Activated T-helper 9 cell treated with anti-CD3 and anti-CD28 coated beads, Interleukin-2, amount 50 U/mL, for 16 hours (primary cell): ENCODE results near the gene PSEN1.

ENCODE experiments used
- DNase-seq: peaks from one replicate; pipeline ENCODE4 v3.0.0-alpha.2; 2020; ENCODE audit warnings: low read depth

PSEN1 gene

DNA sequence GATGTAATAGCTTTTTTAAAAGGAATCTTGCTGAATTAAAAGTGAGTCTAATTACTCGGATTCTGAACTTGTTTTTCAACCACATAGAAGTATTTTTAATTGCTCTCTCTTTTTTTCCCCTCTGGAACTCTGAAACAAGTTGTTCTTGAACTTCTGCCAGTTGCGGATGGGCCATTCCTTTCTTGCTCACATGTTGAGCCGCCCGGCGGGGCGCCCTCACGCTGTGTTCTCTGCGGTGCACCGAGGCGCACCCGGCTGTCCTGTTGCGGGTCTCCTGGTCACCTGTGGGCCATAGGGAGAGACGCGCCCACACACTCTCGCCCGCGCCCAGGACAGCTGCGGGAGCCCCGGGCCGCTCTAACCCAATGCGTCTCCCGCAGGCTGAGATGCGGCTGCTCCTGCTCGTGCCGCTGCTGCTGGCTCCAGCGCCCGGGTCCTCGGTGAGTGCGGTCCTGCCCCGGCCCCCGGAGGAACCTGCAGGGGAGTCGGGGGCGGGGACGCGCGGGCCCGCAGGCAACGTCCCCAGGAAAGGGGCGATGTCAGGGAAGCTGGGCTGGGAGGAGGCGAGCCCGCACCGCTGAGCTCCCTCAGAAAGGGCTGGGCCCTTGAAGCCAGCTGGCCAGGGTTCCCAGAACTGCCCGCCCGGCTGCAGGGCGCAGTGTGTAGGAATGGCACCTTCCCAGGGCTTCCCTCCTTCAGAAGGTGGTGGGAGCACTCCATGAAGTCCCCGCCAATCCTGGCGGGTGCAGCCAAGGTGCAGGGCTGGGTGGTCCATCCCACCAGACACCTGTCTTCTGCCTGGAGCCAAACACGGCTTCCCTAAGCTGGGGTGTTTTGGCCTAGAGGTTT, 103.3 kb downstream of the PSEN1 start:
- no peak for DNase-seq

DNA sequence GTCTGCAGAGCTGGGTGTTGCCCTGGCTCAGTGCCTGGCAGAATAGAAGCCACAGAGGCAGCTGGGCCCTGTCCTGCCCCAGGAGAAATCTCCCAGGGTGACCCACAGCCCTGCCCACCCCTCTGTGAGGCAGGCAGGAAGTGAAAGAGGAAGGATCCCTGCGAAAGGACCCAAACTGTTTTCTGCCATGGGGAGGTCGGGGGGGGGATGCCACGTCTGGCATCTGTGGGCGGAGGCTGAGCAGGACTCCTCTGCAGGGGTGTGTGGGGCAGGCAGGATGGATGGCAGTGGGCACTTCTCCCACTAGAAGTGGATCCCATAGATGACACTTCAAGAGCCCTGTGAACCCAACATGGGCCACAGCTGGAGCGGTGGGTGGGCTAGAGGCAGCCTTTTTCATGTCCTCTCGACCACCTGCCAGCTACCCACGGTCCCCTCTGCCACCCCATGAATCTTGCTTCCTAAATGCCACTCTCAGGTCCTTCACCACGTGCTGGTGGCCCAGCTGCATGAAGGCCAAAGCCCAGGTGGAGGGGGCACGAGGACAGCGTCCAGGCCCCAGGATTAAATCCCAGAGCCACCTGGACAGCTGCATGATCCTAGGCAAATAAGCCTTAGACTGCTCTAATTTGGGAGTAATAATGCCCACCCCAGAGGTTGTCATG, 104.6 kb downstream of the PSEN1 start:
- DNase-seq, result no peak

DNA sequence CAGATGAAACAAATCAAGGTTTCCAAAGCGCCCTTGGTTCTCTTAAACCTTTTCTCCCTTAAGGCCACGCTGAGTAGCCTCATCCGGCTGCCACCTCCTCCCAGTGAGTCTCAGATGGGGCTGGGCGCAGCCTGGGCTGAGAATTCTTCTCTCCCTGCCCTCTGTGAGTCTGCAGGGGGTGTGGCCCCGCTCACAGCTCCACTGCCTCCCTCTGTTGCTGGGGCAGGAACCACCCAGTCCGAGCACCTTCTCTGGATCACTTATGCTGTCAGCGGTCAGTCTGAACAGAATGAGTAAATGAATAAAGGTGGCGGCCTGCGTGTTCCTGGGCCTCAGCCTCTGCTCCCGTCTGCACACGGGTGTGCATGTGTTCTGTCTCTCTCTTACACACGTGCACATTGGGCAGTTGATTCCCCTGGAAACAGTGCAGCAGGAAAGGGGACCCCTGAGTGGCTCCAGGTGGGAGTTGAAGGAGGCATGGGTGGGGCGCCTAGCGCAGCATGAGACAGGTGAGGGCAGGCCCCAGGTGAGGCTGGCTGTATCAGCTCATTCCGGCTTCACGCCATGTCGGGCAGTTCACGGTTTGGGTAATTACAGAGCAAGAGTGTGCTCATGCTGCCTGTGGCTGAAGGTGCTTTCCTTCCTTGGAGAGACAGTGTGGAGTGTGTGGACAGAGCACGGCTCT, 105.3 kb downstream of the PSEN1 start:
- DNase-seq, result no peak

DNA sequence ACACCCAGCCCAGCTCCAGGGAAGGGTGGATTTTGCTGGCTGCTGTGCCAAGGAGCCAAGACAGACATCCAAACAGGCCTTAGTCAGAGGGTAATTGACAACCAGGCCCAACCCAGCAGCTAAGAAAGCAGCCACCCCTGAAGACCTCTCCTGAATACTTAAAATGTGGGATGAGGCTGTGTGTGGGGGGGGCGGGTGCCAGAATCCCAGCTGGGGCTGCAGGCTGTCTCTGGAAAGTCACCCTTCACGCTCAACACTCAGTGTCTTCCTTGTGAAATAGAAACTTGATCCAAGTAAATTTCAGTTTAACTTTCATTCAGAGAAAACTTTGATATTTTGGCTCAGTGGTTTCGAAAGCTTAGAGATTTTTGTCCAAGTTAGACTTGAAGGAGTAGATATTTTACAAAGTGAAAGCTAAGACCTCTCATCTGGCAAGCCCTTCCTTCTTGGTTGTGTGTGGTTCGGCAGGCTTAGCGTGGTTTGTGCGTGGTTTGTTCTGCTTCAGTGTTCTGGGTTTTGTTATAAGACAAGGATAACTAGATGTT, 106.1 kb downstream of the PSEN1 start:
- no peak for DNase-seq

DNA sequence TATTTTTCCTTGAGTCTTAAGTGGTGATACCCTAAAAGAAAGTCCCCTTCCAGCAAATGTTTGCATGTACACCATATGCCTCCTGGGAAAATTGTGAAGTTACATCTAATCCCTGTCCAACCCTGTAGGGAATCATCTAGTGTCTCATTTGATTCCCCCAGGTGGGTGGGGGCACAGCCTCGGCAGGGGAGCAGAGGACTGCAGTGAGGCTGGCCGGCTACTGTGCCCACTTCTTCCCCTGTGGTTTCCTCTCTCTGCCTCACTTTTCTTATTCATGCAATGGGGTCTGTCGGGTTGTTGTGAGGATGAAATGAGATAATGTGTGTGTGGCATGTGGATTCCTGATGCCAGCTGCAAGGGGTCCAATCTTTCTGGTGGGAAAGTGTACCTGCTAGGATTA, 107.0 kb downstream of the PSEN1 start:
- no peak for DNase-seq

DNA sequence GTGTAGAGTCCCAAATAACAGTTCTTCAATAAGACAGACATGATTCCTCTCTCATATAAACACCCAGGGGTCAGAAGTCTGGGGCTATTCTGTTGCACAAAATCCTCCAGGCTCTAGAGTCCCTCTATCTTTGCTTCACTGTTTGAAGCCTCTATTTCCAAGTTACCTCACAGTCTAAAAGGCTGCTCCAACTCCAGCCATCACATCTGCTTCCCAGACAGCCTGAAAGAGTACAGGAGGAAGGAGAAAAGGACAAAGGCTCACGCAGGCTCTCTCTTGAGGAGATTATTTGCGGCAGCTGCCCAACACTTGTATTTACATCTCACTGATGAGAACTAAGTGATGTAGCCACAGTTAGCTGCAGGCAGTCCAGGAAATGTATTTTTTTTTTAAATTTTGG, 107.4 kb downstream of the PSEN1 start:
- DNase-seq, result no peak

DNA sequence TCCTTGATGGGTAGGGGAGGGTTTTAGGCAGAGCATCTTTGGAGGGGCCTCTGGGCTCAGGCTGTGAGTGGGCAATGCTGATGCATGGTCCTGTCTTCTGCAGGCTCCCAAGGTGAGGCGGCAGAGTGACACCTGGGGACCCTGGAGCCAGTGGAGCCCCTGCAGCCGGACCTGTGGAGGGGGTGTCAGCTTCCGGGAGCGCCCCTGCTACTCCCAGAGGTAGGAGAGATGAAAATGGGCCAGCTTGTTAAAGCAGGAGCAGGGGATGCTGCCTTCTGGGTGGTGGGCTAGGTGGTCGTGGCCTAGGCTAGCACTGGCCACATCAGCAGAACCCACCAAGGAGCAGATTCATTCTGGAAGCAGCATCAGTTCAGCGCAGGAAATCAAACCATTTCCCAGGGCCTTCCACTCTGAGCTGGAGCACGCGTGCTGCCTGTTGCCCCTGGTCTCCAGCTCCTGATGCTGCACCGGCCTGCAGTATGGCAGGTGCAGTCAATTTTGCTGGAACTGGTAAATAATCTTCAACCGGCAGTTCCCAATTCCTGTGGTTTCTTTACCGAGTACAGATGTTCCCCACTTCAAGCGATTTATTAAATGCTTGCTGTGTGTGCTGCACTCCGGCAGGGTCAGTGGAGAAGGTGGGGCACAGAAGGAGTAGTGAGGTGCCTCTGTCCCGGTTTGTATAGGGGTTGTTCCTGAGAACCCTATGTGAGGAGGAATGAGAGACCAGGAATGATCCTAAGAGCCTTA, 108.4 kb downstream of the PSEN1 start:
- no peak for DNase-seq

DNA sequence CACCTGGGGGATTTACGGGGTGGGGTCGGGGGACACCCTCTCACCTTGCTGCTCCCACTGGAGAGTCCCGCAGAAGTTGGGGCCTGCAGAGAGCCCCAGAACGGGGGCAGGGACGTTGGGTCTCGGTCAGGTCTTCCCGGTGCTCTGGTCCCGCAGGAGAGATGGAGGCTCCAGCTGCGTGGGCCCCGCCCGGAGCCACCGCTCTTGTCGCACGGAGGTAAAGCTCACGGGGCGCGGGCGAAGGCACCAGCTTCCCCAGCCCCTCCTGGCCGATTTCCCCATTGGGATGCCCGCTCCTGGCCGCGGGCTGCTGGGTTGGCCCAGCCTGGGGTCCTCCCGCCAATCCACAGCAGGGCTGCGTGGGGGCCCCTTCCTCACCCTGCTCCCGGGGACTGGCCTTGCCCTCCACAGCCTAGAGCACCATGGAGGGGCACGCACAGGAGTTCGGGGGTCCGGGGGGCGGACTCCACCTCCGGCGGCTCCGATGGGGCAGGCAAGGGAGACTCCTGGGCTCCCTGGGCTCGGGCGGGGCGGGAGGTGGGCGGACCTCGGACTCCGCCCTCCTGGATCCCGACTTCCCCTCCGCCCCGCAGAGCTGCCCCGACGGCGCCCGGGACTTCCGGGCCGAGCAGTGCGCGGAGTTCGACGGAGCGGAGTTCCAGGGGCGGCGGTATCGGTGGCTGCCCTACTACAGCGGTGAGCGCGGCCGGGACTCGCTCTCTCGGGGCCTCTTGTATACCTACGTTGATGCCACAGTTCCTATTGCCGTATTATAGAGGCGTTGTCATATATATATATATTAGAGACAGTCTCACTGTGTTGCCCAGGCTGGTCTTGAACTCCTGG, 109.4 kb downstream of the PSEN1 start:
- peak; percentile 21 for DNase-seq

DNA sequence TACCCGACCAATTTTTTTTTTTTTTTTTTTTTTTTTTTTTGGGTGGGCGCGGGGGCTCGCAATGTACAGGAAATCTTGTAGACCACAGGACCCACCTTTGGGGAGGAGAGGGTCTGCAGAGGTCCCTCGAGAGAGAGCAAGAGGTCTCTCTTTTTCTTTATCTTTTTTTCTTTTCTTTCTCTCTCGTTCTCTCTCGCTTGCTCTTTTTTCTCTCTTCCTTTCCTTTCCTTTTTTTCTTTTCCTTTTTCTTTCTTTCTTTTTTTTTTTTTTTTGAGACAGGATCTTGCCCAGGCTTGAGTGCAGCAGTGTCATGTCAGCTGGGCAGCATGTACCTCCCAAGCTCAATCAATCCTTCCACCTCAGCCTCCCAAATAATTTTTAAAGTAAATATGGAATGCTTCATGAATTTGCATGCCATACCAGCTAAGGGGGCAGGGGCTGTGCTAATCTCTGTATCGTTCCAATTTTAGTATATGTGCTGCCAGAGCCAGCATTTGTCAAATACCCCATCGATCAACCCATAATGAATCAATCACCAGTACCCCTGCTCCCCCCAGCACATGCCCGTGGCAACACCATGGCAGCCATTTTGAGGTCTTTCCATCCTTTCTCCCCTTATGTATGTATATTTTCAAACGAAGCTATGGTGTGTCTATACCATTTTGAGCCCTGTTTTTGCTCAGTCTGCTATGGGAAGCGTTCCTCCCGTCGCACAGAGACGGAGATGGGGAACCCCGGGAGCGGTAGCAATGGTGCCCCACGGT, 110.3 kb downstream of the PSEN1 start:
- DNase-seq, result no peak

DNA sequence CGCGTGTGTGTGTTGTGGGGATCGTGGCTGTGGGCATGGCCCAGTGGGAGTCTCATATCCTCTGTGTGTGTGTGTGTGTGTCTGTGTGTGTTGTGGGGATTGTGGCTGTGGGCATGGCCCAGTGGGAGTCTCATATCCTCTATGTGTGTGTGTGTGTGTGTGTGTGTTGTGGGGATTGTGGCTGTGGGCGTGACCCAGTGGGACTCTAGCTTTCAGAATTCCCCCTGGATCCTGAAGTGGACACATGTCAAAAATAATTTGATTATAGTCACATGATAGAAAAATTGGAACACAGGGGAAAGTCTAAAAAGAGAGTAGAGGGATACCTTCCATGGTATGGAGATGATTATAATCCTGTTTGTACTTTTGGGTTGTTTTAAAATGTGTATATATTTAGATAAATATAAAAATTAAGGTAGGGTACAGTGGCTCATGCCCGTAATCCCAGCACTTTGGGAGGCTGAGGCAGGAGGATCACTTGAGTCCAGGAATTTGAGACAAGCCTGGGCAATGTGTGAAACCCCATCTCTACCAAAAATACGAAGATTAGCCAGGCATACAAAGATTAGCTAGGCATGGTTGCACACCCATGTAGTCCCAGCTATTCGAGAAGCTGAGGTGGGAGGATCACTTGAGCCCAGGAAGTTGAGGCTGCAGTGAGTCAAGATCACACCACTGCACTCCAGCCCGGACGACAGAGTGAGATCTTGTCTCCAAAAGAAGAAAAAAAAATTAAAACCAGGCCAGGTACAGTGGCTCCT, 112.0 kb downstream of the PSEN1 start:
- no peak for DNase-seq

DNA sequence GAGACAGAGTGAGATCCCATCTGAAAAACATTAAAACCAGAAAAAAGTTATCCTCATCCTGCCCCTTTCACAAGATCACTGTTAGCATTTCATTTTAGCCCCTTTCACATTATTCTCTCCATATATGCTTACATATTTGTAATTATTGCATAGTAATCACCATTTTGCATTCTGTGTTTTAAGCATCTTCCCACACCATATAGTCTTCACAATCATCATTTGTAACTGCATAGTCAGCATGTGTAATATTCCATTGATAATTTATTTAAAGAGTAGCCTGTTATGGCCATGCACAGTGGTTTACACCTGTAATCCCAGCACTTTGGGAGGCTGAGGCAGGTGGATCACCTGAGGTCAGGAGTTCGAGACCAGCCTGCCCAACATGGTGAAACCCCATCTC, 112.8 kb downstream of the PSEN1 start:
- DNase-seq, result no peak

DNA sequence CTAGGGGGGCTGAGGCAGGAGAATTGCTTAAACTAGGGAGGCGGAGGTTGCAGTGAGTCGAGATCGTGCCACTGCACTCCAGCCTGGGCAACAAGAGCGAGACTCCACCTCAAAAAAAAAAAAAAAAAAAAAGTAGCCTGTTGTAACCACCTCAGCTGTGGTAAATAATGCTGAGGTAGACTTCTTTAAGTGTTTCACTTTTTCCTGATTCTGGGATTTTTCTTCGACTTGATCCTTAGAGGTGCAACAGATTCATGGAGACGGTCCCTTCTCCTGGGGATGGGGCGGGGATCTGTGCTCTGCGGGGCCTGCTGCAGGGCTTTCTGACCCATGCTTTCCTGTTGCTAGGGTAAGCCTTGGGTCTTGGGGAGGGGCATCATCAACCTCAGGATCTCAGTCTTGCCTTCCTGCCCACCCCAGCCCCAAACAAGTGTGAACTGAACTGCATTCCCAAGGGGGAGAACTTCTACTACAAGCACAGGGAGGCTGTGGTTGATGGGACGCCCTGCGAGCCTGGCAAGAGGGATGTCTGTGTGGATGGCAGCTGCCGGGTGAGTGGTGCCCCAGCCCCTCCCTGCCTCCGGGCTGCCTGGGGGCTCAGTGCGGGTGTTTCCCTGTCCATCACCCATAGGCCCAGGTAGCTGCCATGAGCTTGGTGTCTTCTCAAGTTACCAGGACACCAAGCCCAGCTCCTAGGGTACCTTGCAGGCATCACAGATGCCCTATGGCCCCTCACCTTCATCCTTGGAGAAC, 113.4 kb downstream of the PSEN1 start:
- no peak for DNase-seq

DNA sequence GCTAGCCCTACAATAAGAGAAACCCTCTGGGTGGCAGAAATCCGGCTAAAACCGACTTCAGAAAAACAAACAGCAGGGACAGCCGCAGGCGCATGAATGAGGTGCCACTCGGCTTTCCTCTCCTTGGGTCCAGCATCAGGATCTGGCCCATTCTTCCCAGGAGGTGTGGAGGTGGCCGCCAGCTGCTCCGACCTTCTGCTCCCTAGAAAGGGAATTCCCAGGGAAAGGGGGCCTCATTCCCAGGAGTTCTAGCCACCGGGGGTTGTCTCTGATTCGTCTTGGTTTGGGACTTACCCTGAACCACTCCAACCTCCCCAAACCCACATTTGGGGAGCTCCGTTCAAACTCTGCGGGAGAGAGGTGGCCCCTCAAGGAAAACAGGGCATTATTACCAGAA, 114.0 kb downstream of the PSEN1 start:
- DNase-seq, result no peak

DNA sequence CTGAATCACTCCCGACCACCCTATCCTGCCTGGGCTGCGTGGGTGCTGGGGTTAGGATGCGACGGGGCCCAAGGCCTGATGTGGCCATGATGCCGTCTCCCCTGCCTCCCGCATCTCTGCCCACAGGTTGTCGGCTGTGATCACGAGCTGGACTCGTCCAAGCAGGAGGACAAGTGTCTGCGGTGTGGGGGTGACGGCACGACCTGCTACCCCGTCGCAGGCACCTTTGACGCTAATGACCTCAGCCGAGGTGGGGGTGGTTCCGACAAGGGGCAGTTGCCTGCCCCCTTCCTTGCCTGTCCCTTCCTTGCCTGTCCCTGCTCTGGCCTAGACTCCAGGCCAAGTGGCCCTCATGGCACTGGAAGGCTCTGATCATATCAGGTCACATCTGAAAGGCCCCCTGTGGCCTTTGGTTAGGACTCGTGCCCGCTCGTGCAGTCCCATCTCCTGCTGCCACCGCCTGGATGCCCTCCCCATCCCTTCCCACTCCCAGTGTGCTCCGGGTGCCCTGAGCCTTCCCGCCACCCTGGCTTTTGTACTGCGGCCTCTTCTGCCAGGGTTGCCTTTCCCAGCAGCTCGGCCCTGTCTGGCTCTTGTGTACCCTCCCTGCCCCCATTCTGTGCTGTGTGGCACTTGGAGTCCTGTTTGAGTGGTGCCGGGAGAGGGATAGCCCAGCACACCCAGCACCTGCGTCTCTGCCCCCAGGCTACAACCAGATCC, 114.6 kb downstream of the PSEN1 start:
- DNase-seq, result no peak

DNA sequence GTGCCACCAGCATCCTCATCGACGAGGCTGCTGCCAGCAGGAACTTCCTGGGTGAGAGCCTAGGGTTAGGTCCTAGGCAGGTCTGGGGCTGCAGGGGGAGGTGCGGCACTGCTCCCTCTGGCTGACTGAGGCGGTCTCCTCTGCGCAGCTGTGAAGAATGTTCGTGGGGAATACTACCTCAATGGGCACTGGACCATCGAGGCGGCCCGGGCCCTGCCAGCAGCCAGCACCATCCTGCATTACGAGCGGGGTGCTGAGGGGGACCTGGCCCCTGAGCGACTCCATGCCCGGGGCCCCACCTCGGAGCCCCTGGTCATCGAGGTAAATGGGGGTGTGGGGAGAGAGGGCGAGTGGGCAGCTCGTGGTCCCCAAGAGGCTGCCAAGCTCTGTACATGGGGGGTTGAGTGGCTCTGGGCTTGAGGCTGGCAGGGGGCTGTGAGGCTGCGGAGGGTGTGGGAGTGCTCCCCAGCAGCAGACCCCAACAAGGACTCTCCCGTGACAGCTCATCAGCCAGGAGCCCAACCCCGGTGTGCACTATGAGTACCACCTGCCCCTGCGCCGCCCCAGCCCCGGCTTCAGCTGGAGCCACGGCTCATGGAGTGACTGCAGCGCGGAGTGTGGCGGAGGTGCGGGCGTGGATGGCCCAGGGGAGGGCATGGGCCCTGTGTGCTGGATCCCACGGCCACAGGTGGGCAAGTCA, 115.4 kb downstream of the PSEN1 start:
- DNase-seq, result no peak

DNA sequence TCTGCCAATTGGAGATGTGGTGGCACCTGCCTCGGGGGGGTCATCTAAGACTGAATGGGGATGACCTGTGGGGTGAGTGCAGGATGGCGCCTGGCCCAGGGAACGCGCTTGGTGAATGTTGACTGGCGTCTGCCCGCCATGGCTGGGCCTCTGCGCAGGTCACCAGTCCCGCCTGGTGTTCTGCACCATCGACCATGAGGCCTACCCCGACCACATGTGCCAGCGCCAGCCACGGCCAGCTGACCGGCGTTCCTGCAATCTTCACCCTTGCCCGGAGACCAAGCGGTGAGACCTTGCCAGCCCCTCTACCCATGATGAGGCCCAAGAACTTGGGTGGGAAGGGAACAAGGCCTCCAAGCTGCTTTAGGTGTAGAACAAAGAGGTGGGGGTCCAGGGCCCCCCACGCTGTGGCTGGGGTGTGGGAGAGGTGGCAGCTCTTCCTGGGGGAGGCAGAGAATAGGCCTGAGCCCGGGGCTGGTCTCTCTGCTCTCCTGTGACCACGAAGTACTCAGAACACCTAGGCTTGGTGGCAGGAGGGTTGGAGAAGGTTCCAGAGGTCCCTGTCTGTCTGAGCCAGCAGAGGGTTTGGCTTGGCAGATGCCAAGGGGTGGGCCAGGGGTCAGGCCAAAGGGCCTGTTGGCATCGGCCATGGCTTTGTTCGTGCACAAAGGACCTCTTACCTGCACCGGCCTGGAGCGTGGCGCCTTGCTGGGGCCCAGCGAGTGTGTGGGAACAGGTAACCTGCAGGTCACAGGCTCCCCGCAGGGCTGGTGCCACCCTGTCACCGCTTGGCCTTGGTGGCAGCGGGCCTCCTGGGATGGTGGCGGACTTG, 116.4 kb downstream of the PSEN1 start:
- no peak for DNase-seq

DNA sequence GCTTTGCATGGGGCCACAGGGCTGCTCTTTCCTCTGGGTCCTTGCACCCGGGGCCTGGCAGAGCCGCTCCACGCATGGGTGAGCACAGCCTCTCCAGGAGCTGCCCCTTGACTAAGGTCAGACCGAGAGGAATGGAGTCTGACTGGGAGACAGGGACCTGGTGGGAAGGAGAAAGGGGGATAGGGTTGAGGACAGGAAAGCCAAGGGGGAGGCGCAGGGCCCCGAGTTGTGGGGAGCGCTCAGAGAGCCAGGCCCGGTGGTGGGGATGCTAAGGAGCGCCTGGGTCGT, 117.0 kb downstream of the PSEN1 start:
- no peak for DNase-seq
